ENCODE data around the gene RNF150.

The RNF150 gene

DNA sequence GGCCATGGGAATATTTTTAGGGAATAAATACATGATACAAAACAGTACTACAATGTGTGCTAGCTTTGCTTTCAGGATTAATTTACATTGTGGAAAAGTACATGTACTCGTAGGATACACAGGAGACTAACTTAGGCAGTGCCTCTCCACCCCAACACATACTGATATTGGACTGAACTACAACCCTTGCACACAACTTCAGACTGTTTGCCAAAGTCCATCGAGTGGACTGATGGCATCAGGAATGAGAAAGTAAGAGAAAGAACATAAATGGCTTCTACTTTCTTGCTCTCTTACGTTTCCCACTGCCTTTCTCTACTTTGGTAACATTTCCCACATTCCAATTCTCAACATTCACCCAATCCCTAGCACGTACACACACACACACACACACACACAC is 130.1 kb downstream of the RNF150 start:
- TF ChIP-seq PPARA (CRISPR knock-in tag; IDR thresholded peaks at IDR 0.05; ENCODE audit: borderline replicate concordance) (no peak), BACH2 (CRISPR knock-in tag; IDR thresholded peaks at IDR 0.05; ENCODE audit: borderline replicate concordance) (no peak), ZNF70 (CRISPR knock-in tag; IDR thresholded peaks at IDR 0.05) (no peak), ZFP30 (CRISPR knock-in tag; IDR thresholded peaks at IDR 0.05) (no peak), ZFP3 (CRISPR knock-in tag; IDR thresholded peaks at IDR 0.05) (no peak), OSR1 (CRISPR knock-in tag; IDR thresholded peaks at IDR 0.05) (no peak), RARB (CRISPR knock-in tag; IDR thresholded peaks at IDR 0.05) (no peak), ISL1 (CRISPR knock-in tag; IDR thresholded peaks at IDR 0.05) (no peak), ARNTL (CRISPR knock-in tag; IDR thresholded peaks at IDR 0.05; ENCODE audit: borderline replicate concordance, low read depth) (no peak), ESRRG (CRISPR knock-in tag; IDR thresholded peaks at IDR 0.05) (no peak)
- TF ChIP-seq, protein P1, sequence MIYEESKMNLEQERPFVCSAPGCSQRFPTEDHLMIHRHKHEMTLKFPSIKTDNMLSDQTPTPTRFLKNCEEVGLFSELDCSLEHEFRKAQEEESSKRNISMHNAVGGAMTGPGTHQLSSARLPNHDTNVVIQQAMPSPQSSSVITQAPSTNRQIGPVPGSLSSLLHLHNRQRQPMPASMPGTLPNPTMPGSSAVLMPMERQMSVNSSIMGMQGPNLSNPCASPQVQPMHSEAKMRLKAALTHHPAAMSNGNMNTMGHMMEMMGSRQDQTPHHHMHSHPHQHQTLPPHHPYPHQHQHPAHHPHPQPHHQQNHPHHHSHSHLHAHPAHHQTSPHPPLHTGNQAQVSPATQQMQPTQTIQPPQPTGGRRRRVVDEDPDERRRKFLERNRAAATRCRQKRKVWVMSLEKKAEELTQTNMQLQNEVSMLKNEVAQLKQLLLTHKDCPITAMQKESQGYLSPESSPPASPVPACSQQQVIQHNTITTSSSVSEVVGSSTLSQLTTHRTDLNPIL (CRISPR knock-in tag; IDR thresholded peaks at IDR 0.05; ENCODE audit: low read depth), result no peak
- TF ChIP-seq, protein P2, sequence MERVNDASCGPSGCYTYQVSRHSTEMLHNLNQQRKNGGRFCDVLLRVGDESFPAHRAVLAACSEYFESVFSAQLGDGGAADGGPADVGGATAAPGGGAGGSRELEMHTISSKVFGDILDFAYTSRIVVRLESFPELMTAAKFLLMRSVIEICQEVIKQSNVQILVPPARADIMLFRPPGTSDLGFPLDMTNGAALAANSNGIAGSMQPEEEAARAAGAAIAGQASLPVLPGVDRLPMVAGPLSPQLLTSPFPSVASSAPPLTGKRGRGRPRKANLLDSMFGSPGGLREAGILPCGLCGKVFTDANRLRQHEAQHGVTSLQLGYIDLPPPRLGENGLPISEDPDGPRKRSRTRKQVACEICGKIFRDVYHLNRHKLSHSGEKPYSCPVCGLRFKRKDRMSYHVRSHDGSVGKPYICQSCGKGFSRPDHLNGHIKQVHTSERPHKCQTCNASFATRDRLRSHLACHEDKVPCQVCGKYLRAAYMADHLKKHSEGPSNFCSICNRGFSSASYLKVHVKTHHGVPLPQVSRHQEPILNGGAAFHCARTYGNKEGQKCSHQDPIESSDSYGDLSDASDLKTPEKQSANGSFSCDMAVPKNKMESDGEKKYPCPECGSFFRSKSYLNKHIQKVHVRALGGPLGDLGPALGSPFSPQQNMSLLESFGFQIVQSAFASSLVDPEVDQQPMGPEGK (CRISPR knock-in tag; IDR thresholded peaks at IDR 0.05; ENCODE audit: borderline replicate concordance), result no peak
- TF ChIP-seq, protein P3, sequence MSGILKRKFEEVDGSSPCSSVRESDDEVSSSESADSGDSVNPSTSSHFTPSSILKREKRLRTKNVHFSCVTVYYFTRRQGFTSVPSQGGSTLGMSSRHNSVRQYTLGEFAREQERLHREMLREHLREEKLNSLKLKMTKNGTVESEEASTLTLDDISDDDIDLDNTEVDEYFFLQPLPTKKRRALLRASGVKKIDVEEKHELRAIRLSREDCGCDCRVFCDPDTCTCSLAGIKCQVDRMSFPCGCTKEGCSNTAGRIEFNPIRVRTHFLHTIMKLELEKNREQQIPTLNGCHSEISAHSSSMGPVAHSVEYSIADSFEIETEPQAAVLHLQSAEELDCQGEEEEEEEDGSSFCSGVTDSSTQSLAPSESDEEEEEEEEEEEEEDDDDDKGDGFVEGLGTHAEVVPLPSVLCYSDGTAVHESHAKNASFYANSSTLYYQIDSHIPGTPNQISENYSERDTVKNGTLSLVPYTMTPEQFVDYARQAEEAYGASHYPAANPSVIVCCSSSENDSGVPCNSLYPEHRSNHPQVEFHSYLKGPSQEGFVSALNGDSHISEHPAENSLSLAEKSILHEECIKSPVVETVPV (CRISPR knock-in tag; IDR thresholded peaks at IDR 0.05), result no peak
- TF ChIP-seq, protein P4, sequence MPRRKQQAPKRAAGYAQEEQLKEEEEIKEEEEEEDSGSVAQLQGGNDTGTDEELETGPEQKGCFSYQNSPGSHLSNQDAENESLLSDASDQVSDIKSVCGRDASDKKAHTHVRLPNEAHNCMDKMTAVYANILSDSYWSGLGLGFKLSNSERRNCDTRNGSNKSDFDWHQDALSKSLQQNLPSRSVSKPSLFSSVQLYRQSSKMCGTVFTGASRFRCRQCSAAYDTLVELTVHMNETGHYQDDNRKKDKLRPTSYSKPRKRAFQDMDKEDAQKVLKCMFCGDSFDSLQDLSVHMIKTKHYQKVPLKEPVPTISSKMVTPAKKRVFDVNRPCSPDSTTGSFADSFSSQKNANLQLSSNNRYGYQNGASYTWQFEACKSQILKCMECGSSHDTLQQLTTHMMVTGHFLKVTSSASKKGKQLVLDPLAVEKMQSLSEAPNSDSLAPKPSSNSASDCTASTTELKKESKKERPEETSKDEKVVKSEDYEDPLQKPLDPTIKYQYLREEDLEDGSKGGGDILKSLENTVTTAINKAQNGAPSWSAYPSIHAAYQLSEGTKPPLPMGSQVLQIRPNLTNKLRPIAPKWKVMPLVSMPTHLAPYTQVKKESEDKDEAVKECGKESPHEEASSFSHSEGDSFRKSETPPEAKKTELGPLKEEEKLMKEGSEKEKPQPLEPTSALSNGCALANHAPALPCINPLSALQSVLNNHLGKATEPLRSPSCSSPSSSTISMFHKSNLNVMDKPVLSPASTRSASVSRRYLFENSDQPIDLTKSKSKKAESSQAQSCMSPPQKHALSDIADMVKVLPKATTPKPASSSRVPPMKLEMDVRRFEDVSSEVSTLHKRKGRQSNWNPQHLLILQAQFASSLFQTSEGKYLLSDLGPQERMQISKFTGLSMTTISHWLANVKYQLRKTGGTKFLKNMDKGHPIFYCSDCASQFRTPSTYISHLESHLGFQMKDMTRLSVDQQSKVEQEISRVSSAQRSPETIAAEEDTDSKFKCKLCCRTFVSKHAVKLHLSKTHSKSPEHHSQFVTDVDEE (CRISPR knock-in tag; IDR thresholded peaks at IDR 0.05), result no peak
- ATAC-seq, result no peak

DNA sequence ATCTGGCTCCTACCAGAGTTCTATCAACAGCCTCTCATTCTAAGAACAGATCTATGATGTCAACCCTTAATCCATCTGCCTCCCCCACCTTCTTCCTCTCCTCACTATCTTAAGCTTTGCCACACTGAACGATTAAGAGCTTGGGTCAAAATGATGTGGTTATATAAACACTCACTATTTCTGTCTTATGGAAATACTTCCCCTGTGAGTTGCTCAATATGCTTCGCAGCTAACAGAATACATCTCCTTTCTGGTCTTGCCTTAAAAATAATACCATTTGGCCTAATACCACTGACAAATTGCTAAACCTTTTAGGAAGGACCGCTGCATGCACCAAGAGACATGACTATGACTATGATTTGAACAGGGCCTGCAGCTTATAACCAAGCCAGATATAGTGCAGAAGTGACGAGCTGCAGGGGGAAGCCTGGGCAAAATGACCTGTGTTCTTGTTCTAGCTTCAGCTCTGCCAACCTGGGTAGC is 130.9 kb downstream of the RNF150 start:
- TF ChIP-seq TCF4 (CRISPR knock-in tag; IDR thresholded peaks at IDR 0.05; ENCODE audit: borderline replicate concordance) (no peak), TOX (CRISPR knock-in tag; IDR thresholded peaks at IDR 0.05; ENCODE audit: borderline replicate concordance) (no peak), ZNF70 (CRISPR knock-in tag; IDR thresholded peaks at IDR 0.05) (no peak), ZNF565 (CRISPR knock-in tag; conservative IDR thresholded peaks at IDR 0.05; ENCODE audit: low read depth) (no peak), ARNTL (CRISPR knock-in tag; IDR thresholded peaks at IDR 0.05; ENCODE audit: borderline replicate concordance, low read depth) (no peak), CSDC2 (CRISPR knock-in tag; IDR thresholded peaks at IDR 0.05) (no peak), GLIS3 (CRISPR knock-in tag; IDR thresholded peaks at IDR 0.05) (no peak), SNAI2 (CRISPR knock-in tag; IDR thresholded peaks at IDR 0.05) (no peak), RARB (CRISPR knock-in tag; IDR thresholded peaks at IDR 0.05) (no peak), ZNF8 (CRISPR knock-in tag; IDR thresholded peaks at IDR 0.05) (no peak), OSR1 (CRISPR knock-in tag; IDR thresholded peaks at IDR 0.05) (no peak), ISL1 (CRISPR knock-in tag; IDR thresholded peaks at IDR 0.05) (no peak), PPARA (CRISPR knock-in tag; IDR thresholded peaks at IDR 0.05; ENCODE audit: borderline replicate concordance) (no peak), ESRRG (CRISPR knock-in tag; IDR thresholded peaks at IDR 0.05) (no peak)
- TF ChIP-seq, protein P4 (CRISPR knock-in tag; IDR thresholded peaks at IDR 0.05), result no peak
- TF ChIP-seq, protein P5, sequence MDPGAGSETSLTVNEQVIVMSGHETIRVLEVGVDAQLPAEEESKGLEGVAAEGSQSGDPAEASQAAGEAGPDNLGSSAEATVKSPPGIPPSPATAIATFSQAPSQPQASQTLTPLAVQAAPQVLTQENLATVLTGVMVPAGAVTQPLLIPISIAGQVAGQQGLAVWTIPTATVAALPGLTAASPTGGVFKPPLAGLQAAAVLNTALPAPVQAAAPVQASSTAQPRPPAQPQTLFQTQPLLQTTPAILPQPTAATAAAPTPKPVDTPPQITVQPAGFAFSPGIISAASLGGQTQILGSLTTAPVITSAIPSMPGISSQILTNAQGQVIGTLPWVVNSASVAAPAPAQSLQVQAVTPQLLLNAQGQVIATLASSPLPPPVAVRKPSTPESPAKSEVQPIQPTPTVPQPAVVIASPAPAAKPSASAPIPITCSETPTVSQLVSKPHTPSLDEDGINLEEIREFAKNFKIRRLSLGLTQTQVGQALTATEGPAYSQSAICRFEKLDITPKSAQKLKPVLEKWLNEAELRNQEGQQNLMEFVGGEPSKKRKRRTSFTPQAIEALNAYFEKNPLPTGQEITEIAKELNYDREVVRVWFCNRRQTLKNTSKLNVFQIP (CRISPR knock-in tag; IDR thresholded peaks at IDR 0.05; ENCODE audit: borderline replicate concordance, low read depth), result no peak
- TF ChIP-seq, protein P1 (CRISPR knock-in tag; IDR thresholded peaks at IDR 0.05; ENCODE audit: low read depth), result no peak
- ATAC-seq, result no peak

Measured in SK-N-SH treated with all-trans-retinoic acid at 6 μM for 48 hours (cell line).